HEK293 (cell line): Measurements from ENCODE around the gene HOXC10.

Source experiments
- EGR2 ChIP-seq: fragments of 450-650 bp; formaldehyde crosslinking; IDR thresholded peaks from 2 replicates; pipeline ENCODE4 v1.5.1; 2016; ENCODE audit warnings: low read depth, missing biosample characterization, missing genetic modification characterization
- FEZF1 ChIP-seq: fragments of 450-650 bp; formaldehyde crosslinking; IDR thresholded peaks from 2 replicates; pipeline ENCODE4 v1.5.1; 2016; ENCODE audit warnings: missing biosample characterization, missing genetic modification characterization
- GLIS1 ChIP-seq: fragments of 450-650 bp; formaldehyde crosslinking; IDR thresholded peaks from 2 replicates; pipeline ENCODE4 v1.5.1; 2016; ENCODE audit warnings: missing biosample characterization, missing genetic modification characterization
- HOXA7 ChIP-seq: sonication (generic); formaldehyde crosslinking; IDR thresholded peaks from 2 replicates; pipeline ENCODE4 v1.8.1; 2022; ENCODE audit warnings: missing genetic modification reagents, borderline replicate concordance
- PRDM2 ChIP-seq: fragments of 450-650 bp; formaldehyde crosslinking; IDR thresholded peaks from 2 replicates; pipeline ENCODE4 v1.5.1; 2016; ENCODE audit warnings: missing biosample characterization, missing genetic modification characterization, borderline replicate concordance
- PRDM4 ChIP-seq: fragments of 450-650 bp; formaldehyde crosslinking; IDR thresholded peaks from 2 replicates; pipeline ENCODE4 v1.5.1; 2017; ENCODE audit warnings: missing biosample characterization, missing genetic modification characterization
- REPIN1 ChIP-seq: fragments of 450-650 bp; formaldehyde crosslinking; IDR thresholded peaks from 2 replicates; pipeline ENCODE4 v1.5.1; 2017; ENCODE audit warnings: missing biosample characterization, missing genetic modification characterization, low read depth
- SP2 ChIP-seq: fragments of 450-650 bp; formaldehyde crosslinking; IDR thresholded peaks from 2 replicates; pipeline ENCODE4 v1.5.1; 2016; ENCODE audit warnings: missing biosample characterization, missing genetic modification characterization
- SP3 ChIP-seq: fragments of 450-650 bp; formaldehyde crosslinking; IDR thresholded peaks from 2 replicates; pipeline ENCODE4 v1.5.1; 2016; ENCODE audit warnings: missing biosample characterization, missing genetic modification characterization
- SP7 ChIP-seq: fragments of 450-650 bp; formaldehyde crosslinking; IDR thresholded peaks from 2 replicates; pipeline ENCODE4 v1.5.1; 2016; ENCODE audit warnings: missing biosample characterization, missing genetic modification characterization
- TCF7L2 ChIP-seq: IDR thresholded peaks from 2 replicates; pipeline ENCODE4 v1.6.1; 2011; ENCODE audit warnings: low read depth, mild to moderate bottlenecking, inconsistent platforms, low read length, moderate library complexity, borderline replicate concordance
- ZFP69B ChIP-seq: fragments of 450-650 bp; formaldehyde crosslinking; IDR thresholded peaks from 2 replicates; pipeline ENCODE4 v1.5.1; 2016; ENCODE audit warnings: missing biosample characterization, missing genetic modification characterization
- ZNF114 ChIP-seq: fragments of 450-650 bp; formaldehyde crosslinking; IDR thresholded peaks from 2 replicates; pipeline ENCODE4 v1.5.0; 2017; ENCODE audit warnings: missing biosample characterization, missing genetic modification characterization
- ZNF140 ChIP-seq: fragments of 450-650 bp; formaldehyde crosslinking; IDR thresholded peaks from 2 replicates; pipeline ENCODE4 v1.5.1; 2016; ENCODE audit warnings: missing biosample characterization, missing genetic modification characterization
- ZNF146 ChIP-seq: fragments of 450-650 bp; formaldehyde crosslinking; IDR thresholded peaks from 2 replicates; pipeline ENCODE4 v1.5.1; 2016; ENCODE audit warnings: missing biosample characterization, missing genetic modification characterization
- ZNF174 ChIP-seq: fragments of 450-650 bp; formaldehyde crosslinking; IDR thresholded peaks from 2 replicates; pipeline ENCODE4 v1.5.0; 2017; ENCODE audit warnings: missing biosample characterization, mild to moderate bottlenecking, missing genetic modification characterization
- ZNF175 ChIP-seq: fragments of 450-650 bp; formaldehyde crosslinking; IDR thresholded peaks from 2 replicates; pipeline ENCODE4 v1.5.1; 2016; ENCODE audit warnings: missing biosample characterization, missing genetic modification characterization
- ZNF292 ChIP-seq: fragments of 450-650 bp; formaldehyde crosslinking; IDR thresholded peaks from 2 replicates; pipeline ENCODE4 v1.5.1; 2016; ENCODE audit warnings: low read depth, missing biosample characterization, missing genetic modification characterization, borderline replicate concordance
- ZNF433 ChIP-seq: fragments of 450-650 bp; formaldehyde crosslinking; IDR thresholded peaks from 2 replicates; pipeline ENCODE4 v1.5.1; 2016; ENCODE audit warnings: missing biosample characterization, missing genetic modification characterization, low read depth
- ZNF488 ChIP-seq: fragments of 450-650 bp; formaldehyde crosslinking; IDR thresholded peaks from 2 replicates; pipeline ENCODE4 v1.5.1; 2016; ENCODE audit warnings: missing biosample characterization, missing genetic modification characterization
- ZNF530 ChIP-seq: fragments of 450-650 bp; formaldehyde crosslinking; IDR thresholded peaks from 2 replicates; pipeline ENCODE4 v1.5.1; 2016; ENCODE audit warnings: low read depth, missing biosample characterization, missing genetic modification characterization
- ZNF585B ChIP-seq: fragments of 450-650 bp; formaldehyde crosslinking; IDR thresholded peaks from 2 replicates; pipeline ENCODE4 v1.5.1; 2016; ENCODE audit warnings: missing biosample characterization, missing genetic modification characterization
- ZNF830 ChIP-seq: fragments of 450-650 bp; IDR thresholded peaks from 2 replicates; pipeline ENCODE4 v1.5.0; 2018; ENCODE audit warnings: missing biosample characterization, missing genetic modification characterization, low read depth, mild to moderate bottlenecking, moderate library complexity
- ZSCAN16 ChIP-seq: fragments of 450-650 bp; formaldehyde crosslinking; IDR thresholded peaks from 2 replicates; pipeline ENCODE4 v1.5.1; 2016; ENCODE audit warnings: missing biosample characterization, missing genetic modification characterization
- TF ChIP-seq, protein P1 (sequence below): fragments of 450-650 bp; formaldehyde crosslinking; IDR thresholded peaks from 2 replicates; pipeline ENCODE4 v1.5.1; 2016; ENCODE audit warnings: missing biosample characterization, missing genetic modification characterization
- TF ChIP-seq, protein P2 (sequence below): fragments of 450-650 bp; formaldehyde crosslinking; IDR thresholded peaks from 2 replicates; pipeline ENCODE4 v1.5.1; 2016; ENCODE audit warnings: missing biosample characterization, missing genetic modification characterization

The HOXC10 gene

GRCh38 chr12:53973236-53974042 is 11.5 kb upstream of the HOXC10 start (continued):
- TF ChIP-seq PRDM2 (tag by site-specific recombination) (no peak), ZNF175 (tag by site-specific recombination) (no peak), ZNF530 (tag by site-specific recombination) (peak; percentile 81), PRDM4 (peak; percentile 28; the same call in 1 of the 2 replicates), EGR2 (tag by site-specific recombination) (peak; percentile 92), REPIN1 (tag by site-specific recombination) (no peak), SP7 (tag by site-specific recombination) (no peak), ZNF292 (no peak), ZNF174 (tag by site-specific recombination) (no peak), ZNF140 (tag by site-specific recombination) (no peak), ZNF830 (no peak), HOXA7 (CRISPR knock-in tag) (no peak), ZFP69B (tag by site-specific recombination) (no peak), ZNF585B (tag by site-specific recombination) (no peak), SP3 (tag by site-specific recombination) (peak; percentile 67), ZNF488 (tag by site-specific recombination) (no peak), TCF7L2 (no peak), ZNF146 (no peak), ZNF433 (tag by site-specific recombination) (no peak), SP2 (tag by site-specific recombination) (peak; percentile 84), ZNF114 (tag by site-specific recombination) (no peak), GLIS1 (tag by site-specific recombination) (peak; percentile 68), ZSCAN16 (tag by site-specific recombination) (no peak), FEZF1 (tag by site-specific recombination) (no peak)
- TF ChIP-seq, protein P1, sequence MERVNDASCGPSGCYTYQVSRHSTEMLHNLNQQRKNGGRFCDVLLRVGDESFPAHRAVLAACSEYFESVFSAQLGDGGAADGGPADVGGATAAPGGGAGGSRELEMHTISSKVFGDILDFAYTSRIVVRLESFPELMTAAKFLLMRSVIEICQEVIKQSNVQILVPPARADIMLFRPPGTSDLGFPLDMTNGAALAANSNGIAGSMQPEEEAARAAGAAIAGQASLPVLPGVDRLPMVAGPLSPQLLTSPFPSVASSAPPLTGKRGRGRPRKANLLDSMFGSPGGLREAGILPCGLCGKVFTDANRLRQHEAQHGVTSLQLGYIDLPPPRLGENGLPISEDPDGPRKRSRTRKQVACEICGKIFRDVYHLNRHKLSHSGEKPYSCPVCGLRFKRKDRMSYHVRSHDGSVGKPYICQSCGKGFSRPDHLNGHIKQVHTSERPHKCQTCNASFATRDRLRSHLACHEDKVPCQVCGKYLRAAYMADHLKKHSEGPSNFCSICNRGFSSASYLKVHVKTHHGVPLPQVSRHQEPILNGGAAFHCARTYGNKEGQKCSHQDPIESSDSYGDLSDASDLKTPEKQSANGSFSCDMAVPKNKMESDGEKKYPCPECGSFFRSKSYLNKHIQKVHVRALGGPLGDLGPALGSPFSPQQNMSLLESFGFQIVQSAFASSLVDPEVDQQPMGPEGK: peak; percentile 65
- TF ChIP-seq, protein P2, sequence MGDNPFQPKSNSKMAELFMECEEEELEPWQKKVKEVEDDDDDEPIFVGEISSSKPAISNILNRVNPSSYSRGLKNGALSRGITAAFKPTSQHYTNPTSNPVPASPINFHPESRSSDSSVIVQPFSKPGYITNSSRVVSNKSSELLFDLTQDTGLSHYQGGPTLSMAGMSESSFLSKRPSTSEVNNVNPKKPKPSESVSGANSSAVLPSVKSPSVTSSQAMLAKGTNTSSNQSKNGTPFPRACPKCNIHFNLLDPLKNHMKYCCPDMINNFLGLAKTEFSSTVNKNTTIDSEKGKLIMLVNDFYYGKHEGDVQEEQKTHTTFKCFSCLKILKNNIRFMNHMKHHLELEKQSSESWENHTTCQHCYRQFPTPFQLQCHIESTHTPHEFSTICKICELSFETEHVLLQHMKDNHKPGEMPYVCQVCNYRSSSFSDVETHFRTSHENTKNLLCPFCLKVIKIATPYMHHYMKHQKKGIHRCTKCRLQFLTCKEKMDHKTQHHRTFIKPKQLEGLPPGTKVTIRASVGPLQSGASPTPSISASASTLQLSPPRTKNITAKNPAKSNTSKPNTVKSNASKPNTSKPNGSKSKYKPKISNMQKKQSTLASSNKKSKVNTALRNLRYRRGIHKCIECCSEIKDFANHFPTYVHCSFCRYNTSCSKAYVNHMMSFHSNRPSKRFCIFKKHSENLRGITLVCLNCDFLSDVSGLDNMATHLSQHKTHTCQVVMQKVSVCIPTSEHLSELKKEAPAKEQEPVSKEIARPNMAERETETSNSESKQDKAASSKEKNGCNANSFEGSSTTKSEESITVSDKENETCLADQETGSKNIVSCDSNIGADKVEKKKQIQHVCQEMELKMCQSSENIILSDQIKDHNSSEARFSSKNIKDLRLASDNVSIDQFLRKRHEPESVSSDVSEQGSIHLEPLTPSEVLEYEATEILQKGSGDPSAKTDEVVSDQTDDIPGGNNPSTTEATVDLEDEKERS (tag by site-specific recombination): no peak
